ENCODE data around the gene MAP7.

Gene MAP7

DNA sequence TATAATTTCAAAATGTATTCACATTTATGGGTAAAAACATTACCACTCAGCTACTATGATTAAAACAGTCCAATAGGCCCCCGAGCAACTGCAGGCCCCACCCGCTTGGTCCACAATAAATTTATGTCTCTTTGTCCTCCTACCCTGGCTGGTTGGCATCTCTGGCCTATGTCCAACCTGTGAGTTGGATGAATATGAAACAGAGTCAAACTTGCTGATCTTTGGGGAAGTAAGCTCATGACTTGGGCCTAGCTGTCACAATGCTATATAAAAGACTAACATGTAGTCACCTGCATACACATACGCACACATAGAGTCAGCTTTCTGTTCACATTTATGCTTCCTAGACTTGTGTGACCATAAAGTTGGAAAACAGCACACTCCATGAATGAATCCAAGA is 20.5 kb downstream of the MAP7 start:
- no peak for DNase-seq (ENCODE audit: low spot score)

DNA sequence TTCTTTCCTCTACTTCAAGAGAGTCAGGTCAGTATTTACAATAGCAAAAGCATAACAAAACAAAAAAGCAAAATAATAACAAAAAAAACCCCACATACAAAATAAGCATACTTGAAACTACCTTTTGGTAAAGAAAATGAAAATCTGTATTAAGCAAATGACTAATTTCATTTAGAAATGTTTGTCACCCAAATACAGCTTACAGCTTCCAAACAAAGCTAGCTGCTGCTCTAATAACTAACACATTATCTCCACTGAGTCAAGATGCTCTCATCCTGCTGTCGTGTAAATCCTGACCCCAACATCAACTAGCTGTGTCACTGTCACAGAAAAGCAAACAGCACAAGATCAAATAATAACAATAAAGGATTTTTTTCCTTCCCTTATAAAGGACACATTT is 21.7 kb downstream of the MAP7 start:
- no peak for DNase-seq (ENCODE audit: low spot score)

DNA sequence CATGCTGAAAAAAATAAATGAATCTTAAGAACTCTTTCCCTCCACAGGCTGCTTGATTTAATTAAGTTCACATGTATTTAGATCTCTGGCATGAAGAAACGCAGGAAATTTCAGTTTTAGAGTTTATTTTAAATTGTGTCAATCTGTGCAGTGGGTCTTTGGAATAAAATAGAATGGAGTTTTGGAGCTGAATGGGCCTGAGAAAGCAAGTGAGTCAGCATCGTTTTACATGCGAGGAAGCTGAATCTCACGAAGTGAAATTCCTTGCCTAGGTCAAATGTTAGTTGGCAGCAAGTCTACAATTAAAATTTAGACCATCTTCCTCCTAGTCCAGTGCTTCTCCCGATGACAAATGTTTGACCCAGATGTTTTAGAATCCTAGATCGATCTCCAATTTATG is 22.4 kb downstream of the MAP7 start:
- DNase-seq (ENCODE audit: low spot score): no peak

DNA sequence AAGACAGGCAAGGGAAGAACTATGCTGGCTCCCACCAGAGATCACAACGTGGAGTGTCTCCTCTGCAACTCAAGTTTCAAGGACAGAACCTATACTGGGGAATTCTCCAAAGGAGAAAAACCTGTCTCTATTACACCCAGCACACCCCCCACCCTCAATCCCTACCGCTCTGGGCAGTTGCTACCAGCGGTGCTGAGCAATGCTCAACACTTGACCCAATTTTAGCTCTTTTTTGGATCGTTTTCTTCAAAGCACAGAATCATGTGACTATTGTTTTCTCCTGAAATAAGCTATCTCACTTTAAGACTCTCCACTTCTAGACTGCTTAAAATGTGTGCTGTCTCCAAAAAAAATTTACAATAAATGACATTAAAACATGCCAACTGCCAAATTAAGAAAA is 23.3 kb downstream of the MAP7 start:
- no peak for DNase-seq (ENCODE audit: low spot score)

DNA sequence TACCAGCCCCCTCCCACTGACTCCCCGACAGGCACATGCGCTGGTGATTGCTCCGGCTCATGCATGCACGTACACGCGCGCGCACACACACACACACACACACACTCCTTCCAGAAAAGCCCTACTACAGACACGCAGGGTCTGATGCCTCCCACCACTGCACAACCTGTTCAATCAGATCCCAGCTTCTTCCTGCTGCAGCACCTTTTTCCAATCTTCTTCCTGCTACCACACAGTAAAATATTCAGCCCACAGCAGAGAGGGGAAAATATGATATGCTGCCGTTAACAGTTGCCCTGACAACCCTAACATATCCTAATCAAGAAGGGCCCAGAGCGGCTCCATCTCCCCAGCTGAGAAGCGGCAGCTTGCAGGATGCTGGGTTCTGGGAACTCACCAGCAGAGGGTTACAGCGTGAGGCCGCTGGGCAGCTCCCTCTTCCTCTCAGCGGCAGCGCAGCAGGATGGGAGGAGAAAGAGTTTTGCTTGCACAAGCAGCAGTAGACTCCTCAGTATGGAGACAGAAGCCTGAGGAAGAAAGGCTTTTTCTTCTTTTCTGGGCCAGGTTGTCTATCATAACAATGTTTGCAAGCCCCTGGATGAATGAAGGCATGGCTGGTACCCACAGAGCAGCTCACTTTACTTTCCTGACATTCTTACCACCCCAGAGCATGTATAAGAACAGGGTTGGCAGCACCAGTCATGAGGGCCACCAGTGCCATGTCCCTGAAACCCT is 23.9 kb downstream of the MAP7 start:
- peak; percentile 58 for DNase-seq (ENCODE audit: low spot score)

DNA sequence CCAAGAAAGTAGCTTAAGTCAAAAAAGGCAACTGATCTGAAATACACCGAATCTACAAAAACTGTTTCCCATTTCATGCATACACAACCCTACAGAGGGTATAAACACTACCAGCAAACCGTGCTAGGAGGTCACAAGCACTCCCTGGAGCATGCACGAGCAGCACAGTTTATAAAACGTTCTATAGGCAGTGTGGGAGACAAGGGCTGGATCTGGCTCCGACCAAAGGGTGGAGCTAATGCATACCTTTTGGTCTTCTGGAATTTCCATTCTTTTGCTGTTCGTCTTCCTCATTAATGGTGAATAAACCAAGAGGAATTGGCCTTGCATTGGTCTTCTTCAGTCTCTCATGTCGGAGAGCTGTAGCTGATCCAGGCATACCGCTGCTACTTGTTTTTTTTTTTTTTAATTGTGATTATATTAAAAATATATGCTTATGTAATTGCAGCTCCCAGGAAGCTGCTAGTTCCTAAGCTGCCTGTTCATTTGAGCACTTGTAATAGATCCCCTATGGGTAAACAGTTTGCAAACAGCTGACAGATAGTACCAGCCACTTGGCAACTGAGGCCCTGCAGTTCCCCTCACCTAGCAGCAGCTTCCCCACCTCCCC is 24.5 kb downstream of the MAP7 start:
- no peak for DNase-seq (ENCODE audit: low spot score)

DNA sequence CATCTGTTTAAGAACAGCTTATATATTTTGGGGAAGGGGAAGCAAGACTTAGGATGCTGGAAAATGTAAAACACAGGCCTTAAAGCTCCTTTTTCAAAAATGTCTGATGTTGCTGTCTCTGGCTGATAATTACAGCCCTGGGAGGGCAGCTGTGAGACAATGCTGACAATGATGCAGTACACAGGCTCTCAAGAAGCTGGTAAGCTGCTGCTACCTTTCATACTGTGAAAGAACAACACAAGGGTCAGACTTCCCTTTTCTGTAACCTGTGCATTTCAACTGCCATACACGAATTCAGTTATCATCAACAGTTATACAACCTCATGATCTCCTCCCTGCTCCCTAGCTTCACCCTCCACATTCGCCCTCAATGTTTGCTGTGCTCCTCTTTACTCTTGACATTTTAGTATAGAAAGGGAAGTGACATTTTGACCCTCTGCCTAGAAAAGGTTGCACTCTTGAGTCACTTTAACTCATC is 25.2 kb downstream of the MAP7 start:
- no peak for DNase-seq (ENCODE audit: low spot score)

DNA sequence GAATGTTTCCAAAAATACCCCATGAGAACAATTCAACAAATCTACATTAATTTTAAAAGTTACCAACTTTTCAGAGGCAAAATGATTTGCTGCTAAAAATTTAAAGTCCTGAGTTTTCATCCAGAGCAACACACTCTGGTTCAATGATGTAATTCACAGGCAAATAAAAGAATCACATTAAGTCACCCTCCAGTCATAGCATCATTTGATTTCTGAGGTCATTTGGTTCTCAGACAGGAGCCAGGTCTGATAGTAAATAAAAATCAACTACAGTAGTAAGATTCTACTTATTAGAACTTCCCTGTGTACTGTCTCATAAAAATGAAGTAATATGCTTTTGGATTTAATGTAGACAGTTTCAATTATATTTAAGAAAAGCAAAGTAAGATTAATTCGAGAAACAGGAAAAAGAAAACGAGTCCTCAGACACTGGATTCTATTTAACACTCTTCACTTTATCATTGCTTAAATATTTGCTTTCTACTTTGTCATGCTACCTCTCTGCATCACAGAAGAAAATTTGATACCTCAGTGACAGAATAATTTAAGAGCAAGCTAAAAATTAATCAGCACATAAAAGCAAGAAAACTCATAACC is 25.8 kb downstream of the MAP7 start:
- DNase-seq (ENCODE audit: low spot score): no peak

DNA sequence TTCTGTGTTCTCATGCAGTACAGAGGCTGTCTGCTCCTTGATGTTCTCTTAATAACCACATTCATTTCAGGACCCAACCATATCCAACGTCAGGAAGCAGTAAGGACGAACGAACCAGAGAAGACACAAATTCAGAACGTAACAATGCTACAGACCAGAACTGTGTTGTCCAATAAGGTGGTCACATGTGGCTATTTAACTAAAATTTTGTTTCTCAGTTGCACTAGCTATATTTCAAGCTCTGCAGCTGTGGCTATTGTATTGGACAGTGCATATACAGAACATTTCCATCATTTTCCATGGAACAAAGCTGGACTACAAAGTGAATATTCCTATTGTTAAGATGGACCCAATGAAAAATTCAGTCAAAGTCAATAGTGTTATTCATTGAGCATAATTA is 27.0 kb downstream of the MAP7 start:
- DNase-seq (ENCODE audit: low spot score): no peak

DNA sequence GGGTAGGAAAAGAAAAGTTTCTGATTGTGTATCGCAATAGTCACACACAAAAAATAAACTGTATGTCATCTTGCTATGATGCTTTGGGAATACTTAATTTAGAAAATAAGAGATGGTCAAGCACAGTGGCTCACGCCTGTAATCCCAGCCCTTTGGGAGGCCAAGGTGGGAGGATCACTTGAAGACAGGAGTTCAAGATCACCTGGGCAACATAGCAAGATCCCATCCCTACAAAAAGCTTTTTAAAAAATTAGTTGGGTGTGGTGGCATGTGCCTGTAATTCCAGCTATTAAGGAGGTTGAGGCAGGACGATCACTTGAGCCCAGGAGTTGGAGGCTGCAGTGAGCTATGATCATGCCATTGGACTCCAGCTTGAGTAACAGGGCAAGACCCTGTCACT is 27.6 kb downstream of the MAP7 start:
- no peak for DNase-seq (ENCODE audit: low spot score)

DNA sequence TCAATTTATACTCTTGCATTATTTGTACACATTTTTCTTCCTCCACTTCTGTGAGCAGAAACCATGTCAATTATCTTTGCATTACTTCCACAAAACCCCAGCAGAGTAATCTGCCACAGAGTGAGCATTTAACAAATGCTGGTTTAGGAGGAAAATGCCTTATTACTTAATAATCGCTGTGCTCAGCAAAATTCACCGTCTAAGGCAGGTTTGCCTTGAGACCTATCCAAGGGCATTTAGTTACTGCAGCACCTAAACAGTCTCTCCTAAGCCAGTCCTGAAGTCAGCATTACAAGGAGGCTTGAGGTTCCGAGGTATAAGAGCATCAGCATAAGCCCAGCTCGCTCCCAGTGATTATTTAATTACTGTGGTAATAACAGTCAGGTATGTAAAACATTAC is 28.3 kb downstream of the MAP7 start:
- no peak for DNase-seq (ENCODE audit: low spot score)

DNA sequence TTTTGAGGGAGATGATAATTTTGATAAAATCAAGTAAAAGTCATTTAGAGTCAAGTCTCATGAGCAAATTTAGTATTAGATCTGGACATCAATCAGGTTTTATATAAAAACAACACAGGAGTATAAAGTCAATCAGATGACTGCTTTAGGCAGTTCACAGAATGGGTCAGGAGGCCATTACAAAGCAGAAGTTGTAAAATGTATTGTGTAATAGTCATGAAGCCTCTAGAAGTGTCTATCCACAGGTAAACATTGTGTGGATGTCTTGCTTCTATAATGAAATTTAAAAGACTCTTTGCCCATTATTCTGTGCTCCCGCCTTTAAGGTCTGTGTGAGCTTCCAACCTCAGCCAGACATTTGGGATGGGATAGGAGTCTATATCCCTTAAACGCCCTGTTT is 28.8 kb downstream of the MAP7 start:
- DNase-seq (ENCODE audit: low spot score): no peak

DNA sequence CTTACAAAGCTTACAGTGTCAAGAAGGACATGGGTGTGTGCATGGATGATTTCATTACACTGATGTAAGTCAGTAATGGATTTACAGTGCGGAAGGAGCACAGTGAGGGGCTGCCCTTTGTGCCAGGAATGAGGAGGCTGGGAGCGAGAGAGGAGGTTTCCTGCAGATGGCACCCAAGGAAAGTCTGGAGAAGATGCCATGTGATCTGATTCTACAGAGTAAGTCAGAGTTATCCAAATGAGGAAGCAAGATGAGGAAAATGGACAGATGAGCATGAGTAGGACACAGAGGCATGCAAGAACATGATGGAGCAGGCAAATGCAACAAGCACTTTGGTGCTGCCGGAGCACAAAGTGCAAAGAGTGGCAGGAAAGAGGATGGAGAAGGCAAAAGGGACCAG is 29.7 kb downstream of the MAP7 start:
- DNase-seq (ENCODE audit: low spot score): no peak

DNA sequence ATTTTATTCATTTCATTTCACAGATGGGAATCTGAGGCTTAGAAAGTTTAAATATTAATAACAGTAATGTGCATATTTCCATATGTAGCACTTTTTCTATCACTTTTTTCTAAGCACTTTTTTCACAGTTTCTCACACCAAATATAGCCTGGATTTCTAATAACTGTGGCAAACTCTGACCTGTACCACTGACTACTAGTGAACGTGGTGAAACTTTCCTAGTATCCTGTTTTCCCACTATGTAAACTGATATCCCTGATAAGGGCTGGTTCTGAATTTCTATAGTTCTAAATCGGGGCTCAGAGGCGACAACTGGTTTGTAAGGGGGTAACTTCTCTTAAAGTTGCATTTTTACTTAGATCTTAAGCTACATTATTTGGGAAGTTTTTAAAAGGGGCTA is 32.6 kb downstream of the MAP7 start:
- no peak for DNase-seq (ENCODE audit: low spot score)

DNA sequence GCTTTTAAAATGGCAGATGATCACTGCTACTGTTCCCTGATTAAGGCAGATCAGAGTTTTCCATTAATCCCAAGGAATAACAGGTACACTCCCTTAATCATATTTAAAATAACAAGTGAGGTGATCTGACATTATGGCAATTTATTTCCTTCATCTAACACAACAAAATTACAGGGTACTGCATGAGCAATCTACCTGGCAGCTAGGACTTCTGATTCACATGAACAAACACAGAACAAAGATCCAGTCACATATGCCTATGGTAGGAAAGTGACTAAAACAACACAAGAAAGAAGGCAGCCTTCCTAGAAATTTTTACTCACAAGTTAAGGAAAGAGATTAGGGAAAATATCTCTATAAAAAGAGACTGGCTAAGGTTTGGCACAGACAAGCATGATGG is 33.2 kb downstream of the MAP7 start:
- no peak for DNase-seq (ENCODE audit: low spot score)

DNA sequence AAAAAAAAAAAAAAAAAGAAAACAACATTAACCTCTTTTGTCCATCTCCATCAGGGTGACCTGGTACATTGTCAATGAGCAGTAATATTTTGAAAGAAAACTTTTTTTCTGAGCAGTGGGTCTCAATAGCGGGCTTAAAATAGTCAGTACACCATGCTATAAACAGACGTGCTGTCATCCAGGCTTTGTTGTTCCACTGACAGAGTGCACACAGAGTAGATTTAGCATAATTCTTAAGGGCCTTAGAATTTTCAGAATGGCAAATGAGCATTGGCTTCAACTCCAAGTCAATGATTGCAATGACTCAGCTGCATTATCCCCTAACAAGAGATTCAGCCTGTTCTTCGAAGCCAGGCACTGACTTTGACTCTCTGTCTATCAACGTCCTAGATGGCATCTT is 35.6 kb downstream of the MAP7 start:
- no peak for DNase-seq (ENCODE audit: low spot score)

DNA sequence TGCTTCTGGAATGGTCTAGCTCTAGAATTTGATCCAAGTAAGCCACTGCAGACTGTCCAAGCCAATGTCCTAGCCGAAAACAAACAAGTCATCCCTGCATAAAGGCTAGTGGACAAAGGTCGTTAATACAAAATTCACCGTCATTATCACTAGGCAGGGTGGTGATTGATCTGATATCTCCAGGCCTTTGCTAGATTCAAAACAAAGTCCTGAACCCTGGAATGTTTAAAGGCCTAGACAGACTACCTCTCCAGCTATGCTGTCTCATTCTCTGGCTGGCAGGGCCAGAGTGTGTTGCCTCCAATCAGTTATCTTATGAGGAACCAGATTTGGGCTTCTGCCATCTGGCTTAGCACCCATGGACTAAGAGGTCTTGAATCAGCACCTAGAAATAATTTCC is 38.3 kb downstream of the MAP7 start:
- DNase-seq (ENCODE audit: low spot score): no peak

DNA sequence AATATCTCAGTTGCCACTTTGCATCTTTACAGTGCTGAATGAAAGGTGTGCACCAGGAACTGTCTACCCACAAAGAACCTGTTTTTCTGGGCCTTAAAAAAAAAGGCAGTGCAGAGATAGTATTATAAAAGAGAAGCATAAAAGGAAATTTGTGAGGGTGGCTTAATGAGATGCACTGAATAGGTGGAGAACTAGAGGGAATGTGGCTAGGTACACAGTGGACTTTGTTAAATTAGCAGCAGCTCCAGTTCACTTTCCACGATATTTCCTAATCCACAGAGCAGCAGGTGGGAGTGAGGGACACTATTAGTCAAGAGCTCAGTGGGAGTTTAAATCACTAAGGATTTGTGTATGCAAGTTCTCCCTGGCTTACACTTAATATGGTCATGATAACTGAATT is 38.8 kb downstream of the MAP7 start:
- no peak for DNase-seq (ENCODE audit: low spot score)

DNA sequence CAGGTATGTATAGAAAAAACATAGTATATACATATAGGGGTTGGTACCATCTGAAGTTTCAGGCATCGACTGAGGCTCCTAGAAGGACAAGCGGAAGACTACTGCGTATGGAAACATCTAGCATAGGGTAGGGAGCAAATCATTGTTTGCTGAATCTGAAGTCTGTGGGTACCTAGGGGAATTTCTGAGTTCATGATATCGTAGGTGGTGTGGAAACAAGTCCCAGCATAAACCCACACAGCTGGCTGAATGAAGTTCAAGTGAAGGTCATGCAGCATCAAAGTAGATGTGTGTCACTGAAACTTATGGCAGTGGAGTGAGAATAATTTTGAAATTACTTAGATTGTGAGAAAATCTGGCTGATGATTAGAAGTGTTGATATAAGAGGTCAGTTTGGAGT is 39.4 kb downstream of the MAP7 start:
- DNase-seq (ENCODE audit: low spot score): no peak

DNA sequence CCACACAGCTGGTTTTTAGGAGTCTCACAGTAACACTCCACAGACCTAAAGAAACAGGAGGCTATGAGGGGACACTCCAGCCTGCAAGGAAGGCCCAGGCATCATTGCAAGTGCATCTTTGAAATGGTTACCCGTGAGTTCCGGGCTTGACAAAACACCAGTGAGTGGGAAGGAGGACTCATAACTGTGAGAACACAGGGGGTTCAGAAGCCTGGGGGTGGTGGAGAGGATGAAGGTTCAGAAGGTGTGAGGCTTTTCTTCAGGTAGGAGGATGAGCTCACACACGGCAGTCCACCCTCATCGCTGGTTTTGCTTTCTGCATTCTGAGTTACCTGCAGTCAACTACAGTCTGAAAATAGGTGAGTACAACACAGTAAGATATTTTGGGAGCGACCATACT is 39.9 kb downstream of the MAP7 start:
- DNase-seq (ENCODE audit: low spot score): no peak

DNA sequence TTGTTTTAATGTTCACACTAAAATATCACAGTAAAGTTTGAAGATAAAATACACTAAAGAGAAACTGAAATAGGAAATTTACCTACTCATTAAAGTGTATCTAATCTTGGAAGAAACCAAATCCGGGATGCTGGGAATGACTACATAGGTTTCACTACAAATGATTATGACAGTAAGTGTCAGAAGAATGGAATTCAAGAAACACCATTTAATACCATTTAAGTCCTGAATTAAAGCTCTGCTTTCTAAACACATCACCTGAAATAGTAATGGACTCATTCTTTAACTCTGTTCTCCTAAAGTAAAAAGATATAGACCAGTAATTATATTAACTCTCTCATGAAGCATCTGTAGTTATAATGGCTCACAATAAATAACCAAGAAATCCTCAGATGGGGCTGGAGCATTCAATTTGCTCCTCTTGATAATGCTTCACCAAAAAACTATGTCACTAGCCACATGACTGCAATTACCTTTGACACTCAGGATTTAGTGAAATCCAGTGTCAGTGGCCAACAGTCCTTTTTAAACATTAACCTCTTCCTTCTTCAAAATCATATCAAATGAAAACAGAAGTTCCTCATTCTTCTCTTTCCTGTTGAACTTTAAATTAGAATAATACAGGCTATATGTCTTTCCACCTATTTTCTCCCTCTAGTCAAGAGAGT is 41.4 kb downstream of the MAP7 start:
- no peak for DNase-seq (ENCODE audit: low spot score)

DNA sequence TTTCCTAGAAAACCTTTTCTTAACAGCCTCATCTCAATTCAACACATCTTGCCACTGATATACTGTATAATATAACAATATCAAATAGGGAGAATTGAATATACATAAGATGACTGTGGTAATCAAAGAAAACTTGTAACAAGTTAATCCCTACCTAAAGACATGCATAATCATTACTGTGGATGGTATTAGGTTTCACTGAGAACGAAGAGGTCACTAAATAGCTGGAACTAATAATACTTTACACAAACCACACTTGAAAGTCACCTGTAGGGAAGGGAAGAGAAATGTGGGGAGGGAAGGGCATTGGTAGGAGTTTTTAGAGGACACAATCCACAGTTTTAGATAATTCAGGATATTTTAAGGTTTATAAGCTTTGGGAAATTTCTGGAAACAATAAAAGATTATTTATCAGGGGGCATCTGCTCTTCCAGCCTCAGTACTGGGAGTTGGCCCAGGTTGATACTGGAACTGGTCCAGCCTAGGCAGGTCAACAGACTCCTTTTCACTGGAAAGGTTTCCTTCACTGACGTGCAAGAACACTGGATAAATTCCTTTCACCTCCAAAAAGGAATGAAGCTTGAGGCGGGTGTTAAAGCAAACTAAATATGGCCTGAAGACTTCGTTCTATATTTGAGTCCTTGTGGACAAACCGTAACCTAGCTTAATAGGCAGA is 44.0 kb downstream of the MAP7 start:
- DNase-seq (ENCODE audit: low spot score): no peak
